CD4-positive, CD25-positive, alpha-beta regulatory T cell (primary cell): ENCODE results near the gene HHAT. TPM values are rescaled to one million over a fixed set of nuclear protein-coding genes. Genes with fewer than 3 reads are reported as not detected.

Source experiments
- ATAC-seq, 2 donors: fragments of 150-1000 bp; cut with Tn5 transposase; one replicate each; pipeline ENCODE4 v1.10.0; 2021; ENCODE audit warnings: low read depth in 2 of 2, moderate number of reproducible peaks in 2 of 2, moderate library complexity in 1 of 2
- DNase-seq, 3 donors: peaks; one replicate each; pipeline versions ENCODE4 v3.0.0 to v3.0.0-alpha.2; 2012 to 2022; ENCODE audit warnings: mixed read lengths in 1 of 3
- H3K27ac ChIP-seq: one replicate; pipeline ENCODE4 v1.7.0; 2013; ENCODE audit warnings: mild to moderate bottlenecking, low read length; ENCODE audit not compliant: insufficient read depth, poor library complexity, severe bottlenecking
- H3K27me3 ChIP-seq: one replicate; pipeline ENCODE4 v1.7.0; 2013; ENCODE audit warnings: low read length; ENCODE audit not compliant: control insufficient read depth, insufficient read depth
- H3K36me3 ChIP-seq: one replicate; pipeline ENCODE4 v1.7.0; 2013; ENCODE audit warnings: mild to moderate bottlenecking, low read length, moderate library complexity; ENCODE audit not compliant: control insufficient read depth, insufficient read depth
- H3K4me1 ChIP-seq: 2 replicates; pipeline ENCODE4 v1.7.0; 2013; ENCODE audit warnings: mild to moderate bottlenecking, low read length; ENCODE audit not compliant: insufficient read depth, control insufficient read depth, poor library complexity, severe bottlenecking
- H3K4me3 ChIP-seq: one replicate; pipeline ENCODE4 v1.7.0; 2013; ENCODE audit warnings: low read depth, mild to moderate bottlenecking, low read length, moderate library complexity
- H3K9me3 ChIP-seq, 2 experiments: 1 replicate in 1 of 2; 2 replicates in 1 of 2; pipeline ENCODE4 v1.7.0; 2013; ENCODE audit warnings: low read length in 2 of 2, mild to moderate bottlenecking in 1 of 2, moderate library complexity in 1 of 2; ENCODE audit not compliant: control insufficient read depth in 2 of 2
- H3K27ac Mint-ChIP-seq, 3 donors: one replicate each; pipeline ENCODE4 v1.8.0; 2020 to 2022; ENCODE audit warnings: mild to moderate bottlenecking in 3 of 3, mixed read lengths in 3 of 3, moderate library complexity in 2 of 3
- H3K27me3 Mint-ChIP-seq: one replicate; pipeline ENCODE4 v1.8.0; 2022; ENCODE audit warnings: mild to moderate bottlenecking, mixed read lengths
- H3K36me3 Mint-ChIP-seq: one replicate; pipeline ENCODE4 v1.8.0; 2020; ENCODE audit warnings: mixed read lengths
- H3K4me1 Mint-ChIP-seq, 4 donors: one replicate each; pipeline ENCODE4 v1.8.0; 2020 to 2022; ENCODE audit warnings: mixed read lengths in 4 of 4, mild to moderate bottlenecking in 1 of 4
- H3K4me3 Mint-ChIP-seq, 4 donors: one replicate each; pipeline ENCODE4 v1.8.0; 2020 to 2022; ENCODE audit warnings: mild to moderate bottlenecking in 4 of 4, mixed read lengths in 4 of 4, moderate library complexity in 3 of 4
- H3K9me3 Mint-ChIP-seq, 7 donors: one replicate each; pipeline ENCODE4 v1.8.0; 2020 to 2022; ENCODE audit warnings: mixed read lengths in 7 of 7, mild to moderate bottlenecking in 3 of 7, moderate library complexity in 2 of 7
- polyA plus RNA-seq, 4 donors: library from polyadenylated mRNA; unstranded; fragments of 300-500 nt; fragmentation: Illumina TruSeq; gene quantifications; one replicate each; pipeline ENCODE4 v1.2.3, GENCODE V29; 2021
- total RNA-seq: library from RNA; stranded (reverse); gene quantifications from one replicate; pipeline ENCODE4 v1.2.3, GENCODE V29; 2022

The HHAT gene
- total and polyA plus RNA-seq, 5 donors from 2014 or later = 1.4 to 6.0 (median 2.0) TPM

- H3K9me3 Mint-ChIP-seq = no peaks in the 10 kb centered on the region
- peaks cover 0 to 2% (median 0%) of the 10 kb centered on the region in 4 donors for H3K4me1 Mint-ChIP-seq
These were observed 211.6 kb downstream of the HHAT start for GRCh38 chr1:210540288-210540687.

GRCh38 chr1:210541680-210542358 is 213.1 kb downstream of the HHAT start:
- ATAC-seq = no peak
- no peaks in the 10 kb centered on the region for H3K9me3 Mint-ChIP-seq
- no peaks in the 10 kb centered on the region for H3K9me3 ChIP-seq
- no peaks in the 10 kb centered on the region for H3K4me1 ChIP-seq
- H3K4me3 ChIP-seq = no peak overlapping the region
- H3K27ac Mint-ChIP-seq = no peak overlapping the region
- H3K4me3 Mint-ChIP-seq = no peak overlapping the region
- H3K27me3 Mint-ChIP-seq = peaks cover 1% of the 10 kb centered on the region
- no peaks in the 10 kb centered on the region for H3K27me3 ChIP-seq
- no peak overlapping the region for H3K27ac ChIP-seq
- H3K36me3 ChIP-seq = no peaks in the 10 kb centered on the region
- DNase-seq = no peak
- H3K4me1 Mint-ChIP-seq = peaks cover 0 to 2% (median 0%) of the 10 kb centered on the region in 4 donors
- H3K36me3 Mint-ChIP-seq = no peaks in the 10 kb centered on the region

More at GRCh38 chr1:210540288-210540687, 211.6 kb downstream of the HHAT start:
- H3K4me3 ChIP-seq = no peak overlapping the region
- DNase-seq (no peak), ATAC-seq (no peak)
- no peaks in the 10 kb centered on the region for H3K36me3 Mint-ChIP-seq
- peaks cover 5% of the 10 kb centered on the region for H3K27me3 Mint-ChIP-seq
- no peaks in the 10 kb centered on the region for H3K4me1 ChIP-seq
- H3K27ac Mint-ChIP-seq = no peak overlapping the region
- H3K9me3 ChIP-seq = no peaks in the 10 kb centered on the region
- H3K27me3 ChIP-seq = no peaks in the 10 kb centered on the region
- H3K27ac ChIP-seq = no peak overlapping the region
- no peaks in the 10 kb centered on the region for H3K36me3 ChIP-seq
- H3K4me3 Mint-ChIP-seq = no peak overlapping the region

DNA sequence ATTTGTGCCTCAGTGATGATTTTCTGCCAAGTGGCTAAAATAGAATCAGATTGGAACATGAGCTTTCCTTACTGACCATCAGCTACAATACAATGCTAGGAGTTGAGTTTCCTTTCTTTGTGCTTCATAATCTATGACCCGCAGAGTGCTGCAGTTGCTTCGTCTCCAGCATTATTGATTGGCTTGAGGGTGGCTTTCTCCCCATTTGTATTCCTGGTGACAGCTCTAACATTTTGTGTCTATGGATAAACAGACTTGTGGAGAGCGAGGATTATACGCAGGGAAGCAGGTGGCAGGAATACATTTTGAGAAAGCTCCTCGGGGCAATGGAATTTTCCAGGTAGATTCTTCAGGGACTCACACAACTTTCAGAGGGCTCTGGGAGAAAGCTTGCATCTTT is 223.2 kb downstream of the HHAT start:
- no peaks in the 10 kb centered on the region for H3K4me1 Mint-ChIP-seq
- H3K4me3 Mint-ChIP-seq = no peak overlapping the region
- no peak for DNase-seq
- H3K9me3 Mint-ChIP-seq = no peaks in the 10 kb centered on the region
- ATAC-seq = no peak
- Histone ChIP-seq H3K9me3 (no peaks in the 10 kb centered on the region), H3K27ac (no peak overlapping the region), H3K4me3 (no peak overlapping the region), H3K36me3 (no peaks in the 10 kb centered on the region), H3K27me3 (no peaks in the 10 kb centered on the region), H3K4me1 (no peaks in the 10 kb centered on the region)
- H3K27ac Mint-ChIP-seq = no peak overlapping the region
- H3K27me3 Mint-ChIP-seq = no peaks in the 10 kb centered on the region
- H3K36me3 Mint-ChIP-seq = no peaks in the 10 kb centered on the region

DNA sequence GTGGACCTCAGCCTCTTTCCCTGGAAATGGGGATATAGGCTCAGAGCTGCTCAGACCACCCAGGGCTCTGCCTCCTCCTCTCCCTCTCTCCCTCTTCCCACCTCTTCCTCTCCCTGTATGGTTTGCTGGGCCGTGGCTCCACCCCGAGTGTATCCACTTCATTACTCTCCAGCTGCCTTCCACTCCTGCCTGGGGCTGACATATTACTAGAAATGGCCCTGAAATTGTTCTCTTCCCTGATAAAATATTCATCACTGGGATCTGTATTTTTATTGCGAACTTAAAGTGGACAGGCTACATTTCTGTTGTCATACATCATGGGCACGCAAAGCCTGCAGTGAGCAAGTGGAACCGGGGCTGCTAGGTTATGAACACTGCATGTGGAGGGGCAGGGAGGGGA is 225.0 kb downstream of the HHAT start:
- H3K27ac Mint-ChIP-seq = no peak overlapping the region
- no peak overlapping the region for H3K4me3 ChIP-seq
- no peaks in the 10 kb centered on the region for H3K4me1 Mint-ChIP-seq
- no peak overlapping the region for H3K4me3 Mint-ChIP-seq
- ATAC-seq (no peak), DNase-seq (no peak)
- H3K36me3 ChIP-seq = no peaks in the 10 kb centered on the region
- no peaks in the 10 kb centered on the region for H3K27me3 Mint-ChIP-seq
- no peaks in the 10 kb centered on the region for H3K4me1 ChIP-seq
- no peaks in the 10 kb centered on the region for H3K36me3 Mint-ChIP-seq
- H3K9me3 ChIP-seq = no peaks in the 10 kb centered on the region
- H3K27me3 ChIP-seq = no peaks in the 10 kb centered on the region
- H3K27ac ChIP-seq = no peak overlapping the region
- H3K9me3 Mint-ChIP-seq = no peaks in the 10 kb centered on the region

- no peaks in the 10 kb centered on the region for H3K4me1 Mint-ChIP-seq
- H3K27ac Mint-ChIP-seq = no peak overlapping the region
- H3K36me3 Mint-ChIP-seq = no peaks in the 10 kb centered on the region
- Histone ChIP-seq H3K4me1 (no peaks in the 10 kb centered on the region), H3K27me3 (no peaks in the 10 kb centered on the region), H3K36me3 (no peaks in the 10 kb centered on the region), H3K4me3 (no peak overlapping the region), H3K27ac (no peak overlapping the region), H3K9me3 (no peaks in the 10 kb centered on the region)
- ATAC-seq (no peak), DNase-seq (no peak)
- no peaks in the 10 kb centered on the region for H3K27me3 Mint-ChIP-seq
- H3K4me3 Mint-ChIP-seq = no peak overlapping the region
- H3K9me3 Mint-ChIP-seq = no peaks in the 10 kb centered on the region
These were observed 225.7 kb downstream of the HHAT start for GRCh38 chr1:210554382-210554781.

DNA sequence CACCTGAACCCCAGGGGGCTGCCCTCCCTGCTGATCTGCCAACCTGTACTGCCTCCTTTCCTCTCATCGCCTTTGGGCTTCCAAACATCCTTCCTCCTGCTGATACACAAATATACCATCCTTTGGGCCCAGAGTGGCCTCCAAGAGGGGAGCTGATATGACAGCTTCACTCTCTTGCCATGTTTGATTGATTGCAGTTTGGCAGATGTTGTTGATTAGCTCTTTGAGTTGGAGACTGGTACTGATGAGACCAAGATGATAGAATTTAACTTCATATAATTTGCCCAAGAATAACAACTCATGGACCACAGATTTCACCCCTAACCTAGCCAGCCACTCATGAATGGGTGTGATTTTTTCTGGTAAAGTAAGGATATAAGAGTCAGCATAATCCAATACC is 227.8 kb downstream of the HHAT start:
- Mint-ChIP-seq H3K9me3 (no peaks in the 10 kb centered on the region), H3K36me3 (no peaks in the 10 kb centered on the region), H3K27me3 (no peaks in the 10 kb centered on the region), H3K27ac (no peak overlapping the region), H3K4me1 (no peaks in the 10 kb centered on the region), H3K4me3 (no peak overlapping the region)
- Histone ChIP-seq H3K9me3 (no peaks in the 10 kb centered on the region), H3K27ac (no peak overlapping the region), H3K4me3 (no peak overlapping the region), H3K36me3 (no peaks in the 10 kb centered on the region), H3K27me3 (no peaks in the 10 kb centered on the region), H3K4me1 (no peaks in the 10 kb centered on the region)
- DNase-seq (no peak), ATAC-seq (no peak)

DNA sequence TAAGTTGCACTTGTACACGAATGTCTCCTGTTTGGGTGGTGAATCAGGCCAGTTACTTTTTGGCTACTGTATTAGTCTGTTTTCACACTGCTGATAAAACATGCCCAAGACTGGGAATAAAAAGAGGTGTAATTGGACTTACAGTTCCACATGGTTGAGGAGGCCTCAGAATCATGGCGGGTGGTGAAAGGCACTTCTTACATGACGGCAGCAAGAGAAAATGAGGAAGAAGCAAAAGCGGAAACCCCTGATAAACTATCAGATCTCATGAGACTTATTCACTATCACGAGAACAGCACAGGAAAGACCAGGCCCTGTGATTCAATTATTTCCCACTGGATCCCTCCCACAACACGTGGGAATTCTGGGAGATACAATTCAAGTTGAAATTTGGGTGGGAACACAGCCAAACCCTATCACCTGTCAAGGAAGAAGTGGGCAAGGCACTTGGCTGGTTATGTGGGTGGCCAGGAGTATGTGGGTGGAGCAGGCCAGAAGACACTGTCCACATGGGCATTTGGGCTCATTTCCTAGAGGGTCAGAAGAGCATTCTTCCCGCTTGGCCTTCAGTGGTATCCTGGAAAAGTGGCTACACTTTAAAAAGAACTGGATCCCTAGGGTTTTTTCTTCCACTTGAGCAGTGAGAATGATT is 228.8 kb downstream of the HHAT start:
- no peak overlapping the region for H3K4me3 ChIP-seq
- H3K27me3 ChIP-seq = no peaks in the 10 kb centered on the region
- no peak overlapping the region for H3K27ac ChIP-seq
- Mint-ChIP-seq H3K27ac (no peak overlapping the region), H3K27me3 (no peaks in the 10 kb centered on the region), H3K4me1 (no peaks in the 10 kb centered on the region), H3K9me3 (no peaks in the 10 kb centered on the region), H3K36me3 (no peaks in the 10 kb centered on the region), H3K4me3 (no peak overlapping the region)
- H3K9me3 ChIP-seq = no peaks in the 10 kb centered on the region
- H3K36me3 ChIP-seq = no peaks in the 10 kb centered on the region
- DNase-seq (no peak), ATAC-seq (no peak)
- H3K4me1 ChIP-seq = no peaks in the 10 kb centered on the region

DNA sequence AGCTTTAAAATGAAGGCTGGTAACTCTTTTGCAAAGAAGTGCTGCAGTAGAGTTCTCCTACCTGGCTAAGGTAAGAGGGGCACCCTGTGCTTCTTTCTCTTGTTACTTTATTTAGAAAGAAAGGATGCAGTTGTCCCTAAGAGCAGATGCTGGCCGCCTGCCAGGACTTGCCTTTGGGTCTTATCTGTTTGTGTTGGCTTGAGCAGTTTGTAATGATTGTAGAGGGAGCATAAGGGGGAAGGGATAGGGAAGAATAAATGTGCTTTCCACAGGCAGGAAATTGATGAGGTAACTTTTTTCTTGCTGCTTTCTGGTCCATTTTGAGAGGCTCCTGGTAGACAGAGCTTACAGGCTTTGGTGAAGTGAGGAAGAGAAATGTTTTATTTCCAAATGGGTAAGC is 229.6 kb downstream of the HHAT start:
- Mint-ChIP-seq H3K9me3 (no peaks in the 10 kb centered on the region), H3K27ac (no peak overlapping the region), H3K36me3 (no peaks in the 10 kb centered on the region), H3K27me3 (no peaks in the 10 kb centered on the region), H3K4me3 (no peak overlapping the region), H3K4me1 (no peaks in the 10 kb centered on the region)
- H3K36me3 ChIP-seq = no peaks in the 10 kb centered on the region
- H3K9me3 ChIP-seq = no peaks in the 10 kb centered on the region
- H3K4me3 ChIP-seq = no peak overlapping the region
- ATAC-seq (no peak), DNase-seq (no peak)
- no peaks in the 10 kb centered on the region for H3K4me1 ChIP-seq
- no peak overlapping the region for H3K27ac ChIP-seq
- no peaks in the 10 kb centered on the region for H3K27me3 ChIP-seq
